HG02678 (cell line): ENCODE results near the gene OR2T8.

Experiments used
- ATAC-seq: cut with Tn5 transposase; IDR thresholded peaks from one replicate; pipeline ENCODE4 v1.9.1; 2021; ENCODE audit warnings: mild to moderate bottlenecking, moderate library complexity; ENCODE audit not compliant: unreplicated experiment

Gene OR2T8

GRCh38 chr1:247961791-247962190 lies 41.7 kb downstream of the OR2T8 start:
- ATAC-seq = no peak

DNA sequence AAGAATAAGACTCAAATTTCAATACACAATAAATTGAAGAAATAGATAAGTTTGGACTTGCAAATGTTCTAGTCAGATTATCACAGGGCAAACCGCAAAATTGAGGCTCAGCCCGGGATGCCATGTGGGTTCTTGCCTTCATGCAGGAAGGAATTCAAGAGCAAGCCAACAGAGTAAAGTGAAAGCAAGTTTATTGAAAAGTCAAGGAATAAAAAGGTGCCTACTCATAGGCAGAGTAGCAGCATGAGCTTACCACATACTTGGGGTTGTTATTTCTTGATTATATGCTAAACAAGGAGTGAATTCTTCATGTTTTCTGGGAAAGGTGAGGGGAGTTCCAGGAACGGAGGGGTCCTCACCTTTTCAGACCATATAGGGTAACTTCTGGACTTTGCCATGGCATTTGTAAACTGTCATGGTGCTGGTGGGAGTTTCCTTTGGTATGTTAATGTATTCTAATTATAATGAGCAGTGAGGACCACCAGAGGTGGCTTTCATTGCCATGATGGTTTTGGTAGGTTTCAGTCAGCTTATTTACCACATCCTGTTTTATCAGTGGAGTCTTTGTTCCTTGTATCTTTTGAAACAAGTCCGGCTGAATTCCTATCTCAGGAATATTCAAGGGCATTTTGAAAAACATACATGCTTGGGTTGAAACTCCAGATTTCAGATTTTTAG lies 43.0 kb downstream of the OR2T8 start:
- ATAC-seq = no peak

DNA sequence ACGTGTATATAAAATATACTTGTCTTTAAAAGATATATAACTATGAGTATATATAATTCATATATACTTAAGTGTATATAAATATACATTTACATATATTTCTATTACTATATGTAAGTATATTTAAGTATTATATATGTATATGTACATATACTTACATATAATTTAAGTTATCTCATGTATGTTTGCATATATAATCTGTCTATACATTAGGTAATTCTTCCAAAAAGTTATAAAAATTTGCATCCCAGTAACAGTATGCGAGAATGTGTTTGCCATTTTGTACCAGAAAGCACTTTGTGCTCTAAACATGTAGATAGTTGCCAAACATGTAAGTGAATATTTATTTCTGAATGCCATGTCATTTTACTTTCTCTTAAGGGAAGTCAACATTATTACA lies 44.9 kb downstream of the OR2T8 start, which contains the start of gene OR2AK2:
OR2AK2 (plus strand) TSS at position 301 of the 400 bp plus-strand sequence. CDS start 144 bp downstream, outside the sequence.
- ATAC-seq = no peak

GRCh38 chr1:247966532-247967204 lies 46.6 kb downstream of the OR2T8 start:
- ATAC-seq = peak; percentile 71
